Neural progenitor cell (in vitro differentiated cells): Measurements from ENCODE around the gene BCL7A. TPM values are rescaled to one million over a fixed set of nuclear protein-coding genes. Genes with fewer than 3 reads are reported as not detected.

Experiments
- DNase-seq: peaks from one replicate; pipeline ENCODE4 v3.0.0-alpha.2; 2016; ENCODE audit warnings: low spot score
- H2AFZ ChIP-seq: fragments of 200-600 bp; sonication (generic); replicated peaks from 2 replicates; pipeline ENCODE4 v1.6.1; 2016; ENCODE audit warnings: antibody characterized with exemption
- H3F3A ChIP-seq: fragments of 200-600 bp; sonication (generic); 2 replicates; pipeline ENCODE4 v1.6.1; 2016; ENCODE audit warnings: antibody characterized with exemption, low read depth
- H3K27ac ChIP-seq: fragments of 200-600 bp; sonication (generic); 2 replicates; pipeline ENCODE4 v1.5.1; 2016; ENCODE audit warnings: mild to moderate bottlenecking
- H3K27me3 ChIP-seq: fragments of 200-600 bp; sonication (generic); 2 replicates; pipeline ENCODE4 v1.6.1; 2016; ENCODE audit warnings: mild to moderate bottlenecking, moderate library complexity
- H3K36me3 ChIP-seq: fragments of 200-600 bp; sonication (generic); 2 replicates; pipeline ENCODE4 v1.5.1; 2016
- H3K4me1 ChIP-seq: fragments of 200-600 bp; sonication (generic); 2 replicates; pipeline ENCODE4 v1.6.1; 2016; ENCODE audit warnings: mixed run types
- H3K4me2 ChIP-seq: fragments of 200-600 bp; sonication (generic); 2 replicates; pipeline ENCODE4 v1.6.1; 2016
- H3K4me3 ChIP-seq: fragments of 200-600 bp; sonication (generic); 2 replicates; pipeline ENCODE4 v1.5.1; 2016
- H3K79me2 ChIP-seq: fragments of 200-600 bp; sonication (generic); 2 replicates; pipeline ENCODE4 v1.6.1; 2016; ENCODE audit warnings: low read depth
- H3K9ac ChIP-seq: fragments of 200-600 bp; sonication (generic); 2 replicates; pipeline ENCODE4 v1.6.1; 2016
- H3K9me3 ChIP-seq: fragments of 200-600 bp; sonication (generic); 2 replicates; pipeline ENCODE4 v1.5.1; 2016; ENCODE audit warnings: low read depth
- H4K20me1 ChIP-seq: fragments of 200-600 bp; sonication (generic); 2 replicates; pipeline ENCODE4 v1.6.1; 2016; ENCODE audit warnings: low read depth
- H3K27ac Mint-ChIP-seq: 3 replicates; pipeline ENCODE4 v1.8.0; 2021; ENCODE audit warnings: mixed read lengths
- H3K27me3 Mint-ChIP-seq: 2 replicates; pipeline ENCODE4 v1.8.0; 2022; ENCODE audit warnings: low read depth, mild to moderate bottlenecking, inconsistent platforms, moderate library complexity, mixed read lengths; ENCODE audit not compliant: insufficient read depth
- H3K36me3 Mint-ChIP-seq: 3 replicates; pipeline ENCODE4 v1.8.0; 2021; ENCODE audit warnings: mixed read lengths
- H3K4me1 Mint-ChIP-seq: 3 replicates; pipeline ENCODE4 v1.8.0; 2021; ENCODE audit warnings: mixed read lengths
- H3K4me3 Mint-ChIP-seq: 3 replicates; pipeline ENCODE4 v1.8.0; 2021; ENCODE audit warnings: mild to moderate bottlenecking, moderate library complexity, mixed read lengths
- H3K9me3 Mint-ChIP-seq: 3 replicates; pipeline ENCODE4 v1.8.0; 2020; ENCODE audit warnings: mixed read lengths
- EZH2 ChIP-seq: fragments of 200-600 bp; sonication (generic); IDR thresholded peaks from 2 replicates; pipeline ENCODE4 v1.6.1; 2017; ENCODE audit warnings: antibody characterized with exemption, mild to moderate bottlenecking, moderate library complexity
- EZH2phosphoT487 ChIP-seq: fragments of 200-600 bp; sonication (generic); IDR thresholded peaks from 2 replicates; pipeline ENCODE4 v1.6.1; 2017; ENCODE audit warnings: antibody characterized with exemption
- total RNA-seq: library from RNA; depleted of rRNA; stranded (reverse); fragments of >200 nt; gene quantifications from 2 replicates; pipeline ENCODE4 v1.2.3, GENCODE V29; 2015; ENCODE audit warnings: low replicate concordance
- TF ChIP-seq, protein P1 (sequence below): fragments of 200-600 bp; sonication (generic); IDR thresholded peaks from 2 replicates; pipeline ENCODE4 v1.5.1; 2017; ENCODE audit warnings: antibody characterized with exemption, mild to moderate bottlenecking

Gene BCL7A
- total RNA-seq, 1 donor from 2014 or later: 22.1 TPM

DNA sequence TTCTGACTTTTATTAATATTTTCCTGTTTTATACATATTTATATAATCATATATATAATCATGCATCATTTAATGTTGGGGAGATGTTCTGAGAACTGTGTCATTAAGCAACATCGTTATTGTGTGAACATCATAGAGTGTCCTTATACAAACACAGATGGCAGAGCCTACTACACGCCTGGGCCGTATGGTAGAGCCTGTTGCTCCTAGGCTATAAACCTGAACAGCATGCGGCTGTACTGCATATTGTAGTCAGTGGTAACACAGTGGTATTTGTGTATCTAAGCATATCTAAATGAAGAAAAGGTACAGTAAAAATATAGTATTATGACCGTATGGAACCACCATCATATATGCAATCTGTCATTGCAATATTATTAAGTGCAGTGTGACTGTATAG, 44.7 kb upstream of the BCL7A start:
- Histone ChIP-seq H4K20me1 (no peaks in the 10 kb centered on the region), H3K4me2 (no peak overlapping the region), H3K4me1 (peaks cover 13% of the 10 kb centered on the region), H3K27ac (no peak overlapping the region), H2AFZ (no peak overlapping the region), H3K9me3 (no peaks in the 10 kb centered on the region), H3F3A (peaks cover 5% of the 10 kb centered on the region), H3K79me2 (no peaks in the 10 kb centered on the region), H3K36me3 (no peaks in the 10 kb centered on the region), H3K9ac (no peak overlapping the region), H3K27me3 (no peaks in the 10 kb centered on the region), H3K4me3 (no peak overlapping the region)
- Mint-ChIP-seq H3K9me3 (peaks cover 15% of the 10 kb centered on the region), H3K27me3 (peaks cover 13% of the 10 kb centered on the region), H3K27ac (no peak overlapping the region), H3K36me3 (peaks cover 3% of the 10 kb centered on the region), H3K4me3 (no peak overlapping the region), H3K4me1 (peaks cover 16% of the 10 kb centered on the region)
- no peak for TF ChIP-seq EZH2
- no peak for TF ChIP-seq EZH2phosphoT487
- TF ChIP-seq, protein P1, sequence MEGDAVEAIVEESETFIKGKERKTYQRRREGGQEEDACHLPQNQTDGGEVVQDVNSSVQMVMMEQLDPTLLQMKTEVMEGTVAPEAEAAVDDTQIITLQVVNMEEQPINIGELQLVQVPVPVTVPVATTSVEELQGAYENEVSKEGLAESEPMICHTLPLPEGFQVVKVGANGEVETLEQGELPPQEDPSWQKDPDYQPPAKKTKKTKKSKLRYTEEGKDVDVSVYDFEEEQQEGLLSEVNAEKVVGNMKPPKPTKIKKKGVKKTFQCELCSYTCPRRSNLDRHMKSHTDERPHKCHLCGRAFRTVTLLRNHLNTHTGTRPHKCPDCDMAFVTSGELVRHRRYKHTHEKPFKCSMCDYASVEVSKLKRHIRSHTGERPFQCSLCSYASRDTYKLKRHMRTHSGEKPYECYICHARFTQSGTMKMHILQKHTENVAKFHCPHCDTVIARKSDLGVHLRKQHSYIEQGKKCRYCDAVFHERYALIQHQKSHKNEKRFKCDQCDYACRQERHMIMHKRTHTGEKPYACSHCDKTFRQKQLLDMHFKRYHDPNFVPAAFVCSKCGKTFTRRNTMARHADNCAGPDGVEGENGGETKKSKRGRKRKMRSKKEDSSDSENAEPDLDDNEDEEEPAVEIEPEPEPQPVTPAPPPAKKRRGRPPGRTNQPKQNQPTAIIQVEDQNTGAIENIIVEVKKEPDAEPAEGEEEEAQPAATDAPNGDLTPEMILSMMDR: no peak
- DNase-seq: no peak

DNA sequence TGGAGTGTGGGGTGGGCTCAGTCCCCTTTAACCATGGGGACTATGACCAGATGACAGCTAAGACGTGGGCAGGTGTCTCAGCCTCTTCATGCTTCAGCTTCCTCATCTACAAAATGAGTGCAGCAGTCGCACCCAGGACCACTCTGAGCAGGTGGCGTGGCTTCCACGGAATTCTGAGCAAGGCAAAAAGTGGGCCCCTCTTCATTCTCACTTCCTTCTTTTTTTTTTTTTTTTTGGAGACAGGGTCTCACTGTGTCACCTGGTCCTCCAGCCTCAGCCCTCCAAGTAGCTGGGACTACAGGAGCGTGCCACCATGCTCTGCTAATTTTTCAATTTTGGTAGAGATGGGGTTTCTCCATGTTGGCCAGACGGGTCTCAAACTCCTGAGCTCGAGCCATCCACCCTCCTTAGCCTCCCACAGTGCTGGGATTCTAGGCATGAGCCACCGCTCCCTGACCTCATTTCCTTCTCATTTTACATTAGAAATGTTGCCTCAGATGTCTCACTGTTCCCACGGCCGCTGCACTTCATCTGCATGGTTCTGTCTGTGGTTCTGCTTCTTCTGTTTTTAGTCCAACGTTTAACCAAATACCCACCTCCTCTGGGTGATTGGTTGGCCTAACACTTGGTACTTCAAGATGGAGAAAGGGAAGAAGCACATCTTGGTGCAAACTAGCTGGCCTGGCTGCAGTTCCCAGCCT, 41.3 kb upstream of the BCL7A start:
- Mint-ChIP-seq H3K9me3 (no peaks in the 10 kb centered on the region), H3K4me3 (no peak overlapping the region), H3K36me3 (no peaks in the 10 kb centered on the region), H3K4me1 (peaks cover 17% of the 10 kb centered on the region), H3K27me3 (peaks cover 4% of the 10 kb centered on the region), H3K27ac (no peak overlapping the region)
- Histone ChIP-seq H3K79me2 (no peaks in the 10 kb centered on the region), H3K9me3 (no peaks in the 10 kb centered on the region), H3F3A (peaks cover 1% of the 10 kb centered on the region), H3K4me3 (no peak overlapping the region), H3K27ac (no peak overlapping the region), H2AFZ (no peak overlapping the region), H3K9ac (no peak overlapping the region), H4K20me1 (no peaks in the 10 kb centered on the region), H3K4me2 (no peak overlapping the region), H3K36me3 (no peaks in the 10 kb centered on the region), H3K4me1 (peaks cover 10% of the 10 kb centered on the region), H3K27me3 (no peaks in the 10 kb centered on the region)
- no peak for DNase-seq
- no peak for TF ChIP-seq EZH2phosphoT487
- TF ChIP-seq, protein P1: no peak
- TF ChIP-seq EZH2: no peak

DNA sequence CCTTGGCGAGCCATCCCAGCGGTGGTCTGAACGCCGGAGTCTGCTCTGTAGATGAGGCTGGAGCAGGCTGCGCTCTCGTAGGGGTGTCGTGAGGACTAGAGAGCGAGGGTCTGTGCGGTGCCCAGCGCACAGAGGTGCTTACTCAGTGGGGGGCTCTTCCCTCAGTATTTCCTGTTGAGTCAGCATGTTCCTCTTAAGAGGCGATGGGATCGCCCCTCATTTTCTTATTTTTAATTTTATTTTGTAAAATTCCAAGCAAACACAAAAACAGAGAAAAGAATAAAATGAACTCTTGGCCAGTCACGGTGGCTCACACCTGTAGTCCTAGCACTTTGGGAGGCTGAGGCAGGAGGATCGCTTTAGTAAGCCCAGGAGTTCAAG, 40.8 kb upstream of the BCL7A start:
- no peak overlapping the region for H2AFZ ChIP-seq
- no peaks in the 10 kb centered on the region for H3K9me3 ChIP-seq
- Mint-ChIP-seq H3K4me3 (no peak overlapping the region), H3K9me3 (no peaks in the 10 kb centered on the region), H3K27ac (no peak overlapping the region), H3K27me3 (peaks cover 4% of the 10 kb centered on the region), H3K36me3 (no peaks in the 10 kb centered on the region), H3K4me1 (peaks cover 13% of the 10 kb centered on the region)
- H4K20me1 ChIP-seq: no peaks in the 10 kb centered on the region
- H3K9ac ChIP-seq: no peak overlapping the region
- no peak overlapping the region for H3K4me3 ChIP-seq
- no peaks in the 10 kb centered on the region for H3F3A ChIP-seq
- H3K36me3 ChIP-seq: no peaks in the 10 kb centered on the region
- TF ChIP-seq EZH2phosphoT487 (no peak), EZH2 (no peak)
- TF ChIP-seq, protein P1: no peak
- H3K79me2 ChIP-seq: no peaks in the 10 kb centered on the region
- H3K4me1 ChIP-seq: peaks cover 6% of the 10 kb centered on the region
- no peak overlapping the region for H3K4me2 ChIP-seq
- DNase-seq: no peak
- H3K27me3 ChIP-seq: no peaks in the 10 kb centered on the region
- no peak overlapping the region for H3K27ac ChIP-seq
